ENCODE data around the gene BDKRB2.

- TF ChIP-seq EP300 (IDR thresholded peaks at IDR 0.05) (no peak), TFCP2L1 (CRISPR knock-in tag; IDR thresholded peaks at IDR 0.05) (no peak), TP53 (CRISPR knock-in tag; IDR thresholded peaks at IDR 0.05) (no peak), CHD4 (IDR thresholded peaks at IDR 0.05; ENCODE audit: borderline replicate concordance) (no peak), CTCF (IDR thresholded peaks at IDR 0.05) (no peak)
Observed at GRCh38 chr14:96229315-96229714, 24.7 kb downstream of the BDKRB2 start.
